Putamen (tissue), 1 donor: ENCODE measurements around the gene CSNK1D.
A peak's percentile ranks its signal among the peaks of the same experiment; 100 is the strongest.
"Not testable (repeated sequence)": the region's sequence is repeated elsewhere in the genome, so short reads cannot be mapped to it uniquely, and the experiment has no call there.

Source experiments
- DNase-seq: peaks from one replicate; pipeline ENCODE4 v3.0.0-alpha.2; 2016; ENCODE audit warnings: low spot score

Gene CSNK1D

GRCh38 chr17:82215095-82215971, 58.2 kb downstream of the CSNK1D start:
- DNase-seq, result no peak

GRCh38 chr17:82214012-82214628, 59.4 kb downstream of the CSNK1D start:
- no peak for DNase-seq

DNA sequence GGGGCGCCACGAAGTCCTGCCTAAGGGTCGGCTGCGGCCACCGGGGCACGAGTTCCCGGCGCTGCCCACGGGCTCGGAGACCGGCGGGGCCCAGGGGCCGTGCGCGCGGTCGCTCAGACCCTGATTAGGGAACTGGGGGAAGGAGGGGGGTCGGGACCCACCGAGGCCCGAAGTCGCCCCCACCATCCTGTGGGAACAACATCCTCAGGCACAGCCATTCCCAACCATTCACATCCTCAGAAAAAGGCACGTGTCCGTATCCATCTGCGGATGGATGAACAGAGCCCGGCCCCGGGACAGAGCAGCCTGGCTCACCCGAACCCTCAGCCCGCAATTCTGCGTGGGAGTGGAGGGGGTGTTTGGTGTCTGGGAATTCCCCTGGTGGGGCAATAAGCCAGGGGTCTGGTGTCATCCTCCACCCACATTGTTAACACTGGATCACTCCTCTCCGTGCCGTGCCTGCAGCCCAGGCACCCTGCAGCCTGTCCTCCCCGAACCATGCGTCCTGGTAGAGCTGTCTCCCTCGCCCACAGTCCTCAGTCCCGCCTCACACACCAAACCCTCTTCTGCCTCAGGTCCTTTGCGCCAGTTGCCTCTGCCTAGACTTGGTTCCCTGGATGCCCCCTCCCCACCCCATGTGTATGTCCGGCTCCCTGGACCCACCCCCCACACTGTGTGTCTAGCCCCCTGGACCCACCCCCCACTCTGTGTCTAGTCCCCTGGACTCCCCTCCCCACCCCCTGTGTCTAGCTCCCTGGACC, 60.1 kb downstream of the CSNK1D start:
- peak; percentile 63 for DNase-seq

DNA sequence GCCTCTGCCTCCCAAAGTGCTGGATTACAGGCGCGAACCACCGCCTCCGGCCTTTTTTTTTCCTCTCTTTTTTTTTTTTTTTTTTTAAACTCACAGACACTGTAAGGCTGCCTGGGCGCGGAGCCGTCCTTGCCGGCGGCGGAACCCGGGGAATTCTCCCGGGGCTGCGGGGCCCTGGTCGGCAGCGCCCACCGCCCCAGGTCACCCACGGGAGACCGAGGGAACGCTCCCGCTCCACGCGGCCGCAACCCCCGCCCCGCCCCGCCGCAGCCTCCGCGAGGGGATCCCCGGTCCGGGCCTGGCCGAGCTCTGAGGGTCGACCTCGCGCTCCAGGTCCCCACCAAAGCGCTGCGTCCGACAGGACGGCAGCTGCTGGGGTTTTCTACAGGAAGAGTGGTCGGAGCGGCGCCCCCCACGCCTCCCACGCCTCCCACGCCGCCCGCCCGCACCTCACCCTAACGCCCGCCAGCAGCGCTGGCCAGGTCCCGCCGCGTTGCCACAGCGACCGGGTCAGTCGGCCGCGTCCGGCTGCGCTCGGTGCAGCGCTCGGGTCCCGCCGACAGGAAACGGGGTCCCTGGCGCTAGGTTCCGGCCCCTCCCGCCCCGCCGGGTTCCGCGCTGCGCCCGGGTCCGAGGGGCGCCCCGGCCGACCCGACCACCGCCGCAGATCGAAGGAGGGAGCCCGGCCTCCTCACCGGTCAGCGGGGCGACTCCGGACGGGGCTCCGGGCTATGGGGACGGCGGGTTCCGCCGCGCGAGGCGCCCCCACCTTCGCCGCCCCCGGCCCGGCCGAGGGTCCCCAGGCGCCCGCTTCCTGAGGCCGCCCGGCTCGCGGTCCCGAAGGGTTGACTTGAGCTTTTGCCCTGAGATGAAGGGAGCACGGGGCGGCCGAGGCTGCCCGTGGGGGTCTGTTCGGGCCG, 60.9 kb downstream of the CSNK1D start, which contains the start of gene CCDC57:
Gene CCDC57 (minus strand): TSS at position 512 of the 920 bp plus-strand sequence. CDS start 10,898 bp downstream, outside the sequence.
- DNase-seq, result peak; percentile 50

DNA sequence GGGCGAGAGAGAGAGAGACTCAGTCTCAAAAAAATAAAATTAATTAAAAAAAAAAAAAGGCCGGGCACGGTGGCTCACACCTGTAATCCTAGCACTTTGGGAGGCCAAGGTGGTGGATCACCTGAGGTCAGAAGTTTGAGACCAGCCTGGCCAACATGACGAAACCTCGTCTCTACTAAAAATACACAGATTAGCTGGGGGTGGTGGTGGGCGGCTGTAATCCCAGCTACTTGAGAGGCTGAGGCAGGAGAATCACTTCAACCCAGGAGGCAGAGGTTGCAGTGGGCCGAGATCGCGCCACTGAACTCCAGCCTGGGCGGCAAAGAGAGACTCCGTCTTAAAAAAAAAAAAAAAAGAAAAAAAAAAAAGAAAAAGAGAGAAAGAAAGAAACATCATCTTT, 62.8 kb downstream of the CSNK1D start:
- DNase-seq, result not testable (repeated sequence)

GRCh38 chr17:82205720-82206508, 67.6 kb downstream of the CSNK1D start:
- DNase-seq, result peak; percentile 58

GRCh38 chr17:82204831-82205719, 68.4 kb downstream of the CSNK1D start:
- no peak for DNase-seq

- DNase-seq, result no peak
These were observed 69.6 kb downstream of the CSNK1D start for GRCh38 chr17:82203920-82204319.

DNA sequence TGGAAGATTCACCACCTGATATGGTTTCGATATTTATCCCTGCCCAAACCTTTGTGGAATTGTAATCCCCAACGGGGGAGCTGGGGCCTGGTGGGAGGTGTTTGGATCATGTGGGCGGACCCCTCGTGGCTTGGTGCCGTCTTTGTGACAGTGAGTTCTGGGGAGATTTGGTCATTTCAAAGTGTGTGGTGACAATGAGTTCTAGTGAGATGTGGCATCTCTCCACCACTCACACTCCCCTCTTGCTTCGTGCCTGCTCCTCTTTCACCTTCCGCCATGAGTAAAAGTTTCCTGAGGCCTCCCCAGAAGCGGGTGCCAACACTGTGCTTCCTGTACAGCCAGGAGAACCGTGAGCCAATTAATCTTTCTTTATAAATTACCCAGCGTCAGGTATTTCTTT, 70.5 kb downstream of the CSNK1D start:
- no peak for DNase-seq

GRCh38 chr17:82201498-82201910, 72.0 kb downstream of the CSNK1D start:
- DNase-seq, result no peak

DNA sequence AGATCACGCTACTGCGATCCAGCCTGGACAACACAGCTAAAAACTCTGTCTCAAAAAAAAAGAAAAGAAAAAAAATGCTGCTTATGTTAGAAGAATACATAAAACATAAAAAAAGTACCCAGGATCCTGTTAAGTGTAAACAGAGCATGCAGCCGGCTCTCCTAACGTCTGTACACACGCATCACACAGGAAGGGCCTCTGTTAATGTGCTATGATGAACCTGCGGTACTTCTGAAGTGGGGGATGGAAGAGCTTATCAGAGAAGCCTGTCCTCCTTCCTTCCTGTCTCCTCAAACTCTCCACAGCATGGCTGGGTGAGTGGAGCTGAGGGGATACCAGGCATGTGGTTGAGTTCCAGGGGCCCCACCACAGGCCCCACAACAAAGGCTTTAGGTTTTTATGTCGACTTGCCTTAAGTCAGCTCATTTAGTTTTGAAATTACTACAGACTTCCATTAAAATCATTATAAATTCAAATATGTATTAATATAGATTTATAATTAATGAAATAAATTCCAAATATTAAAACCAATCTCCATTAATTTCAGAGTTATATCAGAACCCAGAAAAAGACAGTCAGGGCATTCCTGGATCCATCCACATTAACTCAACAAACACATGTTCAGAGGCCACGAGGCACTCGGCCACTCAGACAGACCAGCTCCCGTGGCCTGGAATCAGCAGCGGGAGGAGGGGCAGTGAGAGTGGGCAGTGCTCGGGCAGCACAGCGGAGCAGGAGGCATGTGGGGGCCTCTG, 72.6 kb downstream of the CSNK1D start:
- no peak for DNase-seq

- no peak for DNase-seq
These were observed 73.4 kb downstream of the CSNK1D start for GRCh38 chr17:82200135-82200534.

GRCh38 chr17:82199496-82199895, 74.0 kb downstream of the CSNK1D start:
- DNase-seq, result no peak

DNA sequence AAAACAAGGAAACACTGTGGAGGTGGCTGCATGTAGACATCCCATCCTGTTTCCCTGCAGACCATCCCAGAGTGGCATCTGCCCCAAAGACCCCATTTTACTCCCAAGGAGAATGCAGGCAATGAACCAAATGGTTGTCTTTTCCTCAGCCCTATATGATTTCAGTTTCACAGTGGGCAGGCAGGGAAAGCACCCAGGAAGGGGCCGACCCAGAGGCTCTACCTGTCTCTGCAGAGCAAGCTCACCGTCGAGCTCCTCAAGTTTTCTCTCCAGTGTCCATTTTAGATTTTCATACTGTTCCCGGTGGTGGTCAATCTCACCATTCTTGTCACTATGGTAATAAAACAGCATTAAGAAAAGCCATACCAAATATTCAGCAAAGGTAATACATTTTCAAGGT, 75.4 kb downstream of the CSNK1D start:
- DNase-seq, result no peak

DNA sequence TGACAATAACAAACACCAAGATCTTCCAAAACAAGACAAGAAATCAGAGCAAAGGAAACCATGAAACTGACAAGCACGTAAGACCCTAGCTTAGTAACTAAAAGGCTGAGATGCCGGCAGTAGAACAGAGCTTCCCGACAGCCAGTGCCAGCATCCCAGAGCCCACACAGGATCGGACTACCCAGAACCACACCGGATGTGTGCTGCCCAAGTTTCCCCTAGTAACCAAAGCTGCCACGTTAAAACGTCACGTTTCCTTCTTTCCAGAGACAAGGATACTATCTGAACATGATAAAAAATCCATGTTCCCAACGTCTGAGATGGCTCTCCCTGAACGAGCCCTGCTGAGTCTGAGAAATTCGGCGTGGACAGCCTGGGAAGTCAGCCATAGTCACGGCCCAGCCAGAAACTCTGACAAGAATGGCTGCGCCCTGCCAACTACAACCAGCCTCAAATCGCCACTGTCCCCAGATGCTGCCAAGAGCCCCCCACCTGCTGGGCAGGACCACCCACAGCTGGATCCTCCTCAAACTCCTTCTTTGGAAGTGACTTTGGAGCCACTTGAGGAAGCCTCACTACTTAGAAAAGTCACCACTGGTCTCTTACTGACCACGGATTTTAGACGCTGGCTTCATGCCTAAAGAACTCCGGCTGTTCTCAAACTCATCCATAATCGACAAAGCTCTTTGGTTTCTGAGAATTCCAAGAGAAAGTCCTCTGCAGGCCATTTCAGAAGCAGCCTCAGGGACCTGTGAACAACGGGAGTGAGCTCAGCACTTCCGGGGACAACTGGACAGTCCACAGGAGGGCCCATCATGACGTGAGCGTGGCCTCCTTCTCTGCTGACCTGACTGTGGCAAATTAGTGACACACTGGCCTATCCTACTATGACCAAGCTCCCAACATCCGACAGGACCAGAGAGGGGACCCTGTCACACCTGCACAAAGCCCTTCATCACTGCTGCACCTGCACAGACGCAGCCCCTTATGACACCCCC, 77.5 kb downstream of the CSNK1D start:
- no peak for DNase-seq

- DNase-seq, result no peak
These were observed 78.7 kb downstream of the CSNK1D start for GRCh38 chr17:82194765-82195164.

DNA sequence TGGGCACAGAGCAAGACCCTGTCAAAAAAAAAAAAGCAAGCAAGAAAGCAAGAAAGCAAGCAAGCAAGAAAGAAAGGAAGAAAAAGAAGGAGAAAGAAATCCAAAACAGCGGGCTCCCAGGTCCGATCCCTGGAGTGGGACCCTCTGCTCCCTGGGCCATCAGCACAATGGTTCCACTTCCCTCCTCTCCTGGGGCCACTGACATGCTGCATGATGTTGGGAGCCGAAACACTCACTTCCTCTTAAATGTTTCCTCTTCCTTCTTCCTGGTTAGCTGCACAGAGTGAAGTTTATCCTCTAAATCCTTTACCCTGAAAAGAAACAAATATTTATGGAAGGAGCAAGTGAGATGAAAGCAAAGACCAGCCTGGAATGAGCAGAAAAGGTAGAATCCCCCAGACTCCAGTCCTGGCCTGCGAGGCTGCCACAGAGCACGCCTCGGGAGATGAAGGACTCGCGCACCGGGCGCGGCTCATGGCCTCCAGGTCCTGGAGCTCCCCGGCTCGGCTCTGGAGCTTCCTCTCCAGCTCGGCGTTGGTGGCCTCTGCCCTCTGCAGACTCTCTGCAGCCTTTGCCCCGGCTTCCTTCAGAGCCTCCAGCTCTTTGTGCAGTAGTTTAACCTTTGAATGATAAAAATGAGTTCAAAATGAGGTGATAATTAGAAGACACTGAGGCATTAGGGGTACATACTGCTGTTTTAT, 79.8 kb downstream of the CSNK1D start:
- DNase-seq, result no peak
